Thyroid gland (tissue), 4 donors: Measurements from ENCODE around the gene CCR1. TPM values are rescaled to one million over a fixed set of nuclear protein-coding genes. Genes with fewer than 3 reads are reported as not detected.

Experiments
- DNase-seq, 2 donors: peaks; one replicate each; pipeline ENCODE4 v3.0.0-alpha.2; 2019
- H3K27ac ChIP-seq, 3 donors: fragments of 200-600 bp; sonication (generic); 1 replicate in 2 of 3; 2 replicates in 1 of 3; pipeline ENCODE4 v1.5.1; 2016 to 2019; ENCODE audit warnings: mild to moderate bottlenecking in 1 of 3, moderate library complexity in 1 of 3
- H3K27me3 ChIP-seq: fragments of 200-600 bp; sonication (generic); one replicate; pipeline ENCODE4 v1.5.1; 2019
- H3K36me3 ChIP-seq, 2 donors: fragments of 200-600 bp; sonication (generic); one replicate each; pipeline ENCODE4 v1.5.1; 2016 to 2019
- H3K4me1 ChIP-seq, 2 donors: fragments of 200-600 bp; sonication (generic); one replicate each; pipeline ENCODE4 v1.5.1; 2017 to 2019
- H3K4me3 ChIP-seq, 3 donors: fragments of 200-600 bp; sonication (generic); replicated peaks in 1 of 3; 1 replicate in 2 of 3; 2 replicates in 1 of 3; pipeline ENCODE4 v1.5.1; 2016; ENCODE audit warnings: mild to moderate bottlenecking in 1 of 3
- H3K9me3 ChIP-seq: fragments of 200-600 bp; sonication (generic); one replicate; pipeline ENCODE4 v1.5.1; 2017
- POLR2A ChIP-seq, 2 donors: fragments of 450-650 bp; IDR thresholded peaks; one replicate each; pipeline ENCODE4 v1.6.1; 2017; ENCODE audit warnings: antibody characterized with exemption in 2 of 2, mild to moderate bottlenecking in 2 of 2, moderate library complexity in 1 of 2
- WGBS, 2 donors: methylation state at CpG; one replicate each; pipeline ENCODE4 v1.1.5; 2017; 5-methylcytosine and 5-hydroxymethylcytosine counted together
- intact Hi-C: fragments of 100-400 bp; cut with DNase I; formaldehyde crosslinking; loops from one replicate; pipeline ENCODE4 v1.15.1; 2023
- total RNA-seq, 4 donors: library from RNA; depleted of rRNA; stranded (reverse); fragments of >200 nt; gene quantifications; one replicate each; pipeline ENCODE4 v1.2.3, GENCODE V29; 2016
- TF ChIP-seq, protein P1 (sequence below), 6 experiments: fragments of 200-600 bp in 3 of 6; fragments of 450-650 bp in 3 of 6; sonication (generic) in 3 of 6; IDR thresholded peaks; one replicate each; pipeline ENCODE4 v1.5.1; 2016 to 2019; ENCODE audit warnings: antibody characterized with exemption in 6 of 6, mild to moderate bottlenecking in 2 of 6, inconsistent platforms in 1 of 6, moderate library complexity in 1 of 6

Gene CCR1
- total RNA-seq, 4 donors from 2014 or later, result 0.98 to 3.4 (median 2.3) TPM

DNA sequence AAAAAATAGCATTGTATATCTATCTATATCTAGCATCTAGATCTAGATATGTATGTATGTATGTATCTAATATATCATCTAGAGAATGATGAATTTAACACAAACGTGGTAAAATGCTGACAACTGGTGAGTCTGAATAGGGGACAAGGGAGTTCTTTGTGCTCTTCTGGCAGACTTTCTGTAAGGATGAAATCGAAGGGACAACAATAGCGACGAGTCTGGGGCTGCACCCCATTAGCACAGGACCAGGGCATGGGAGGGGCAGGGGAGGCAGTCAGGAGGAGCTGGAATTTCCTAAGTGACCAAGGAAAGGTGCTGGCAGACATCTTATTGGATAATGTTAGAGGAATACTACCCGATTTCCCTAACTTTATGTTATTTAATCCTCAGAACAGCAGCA is 7.9 kb downstream of the CCR1 start:
- H3K36me3 ChIP-seq, result no peaks in the 10 kb centered on the region
- WGBS, 2 donors, result 78 to 80% methylated on average over 5 of the region's 5 CpGs
- DNase-seq, result no peak
- no peaks in the 10 kb centered on the region for H3K9me3 ChIP-seq
- intact Hi-C loops, result no loop called here
- H3K4me1 ChIP-seq, result no peaks in the 10 kb centered on the region
- no peak overlapping the region for H3K4me3 ChIP-seq
- no peak for TF ChIP-seq POLR2A (IDR thresholded peaks at IDR 0.05)
- TF ChIP-seq, protein P1, sequence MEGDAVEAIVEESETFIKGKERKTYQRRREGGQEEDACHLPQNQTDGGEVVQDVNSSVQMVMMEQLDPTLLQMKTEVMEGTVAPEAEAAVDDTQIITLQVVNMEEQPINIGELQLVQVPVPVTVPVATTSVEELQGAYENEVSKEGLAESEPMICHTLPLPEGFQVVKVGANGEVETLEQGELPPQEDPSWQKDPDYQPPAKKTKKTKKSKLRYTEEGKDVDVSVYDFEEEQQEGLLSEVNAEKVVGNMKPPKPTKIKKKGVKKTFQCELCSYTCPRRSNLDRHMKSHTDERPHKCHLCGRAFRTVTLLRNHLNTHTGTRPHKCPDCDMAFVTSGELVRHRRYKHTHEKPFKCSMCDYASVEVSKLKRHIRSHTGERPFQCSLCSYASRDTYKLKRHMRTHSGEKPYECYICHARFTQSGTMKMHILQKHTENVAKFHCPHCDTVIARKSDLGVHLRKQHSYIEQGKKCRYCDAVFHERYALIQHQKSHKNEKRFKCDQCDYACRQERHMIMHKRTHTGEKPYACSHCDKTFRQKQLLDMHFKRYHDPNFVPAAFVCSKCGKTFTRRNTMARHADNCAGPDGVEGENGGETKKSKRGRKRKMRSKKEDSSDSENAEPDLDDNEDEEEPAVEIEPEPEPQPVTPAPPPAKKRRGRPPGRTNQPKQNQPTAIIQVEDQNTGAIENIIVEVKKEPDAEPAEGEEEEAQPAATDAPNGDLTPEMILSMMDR (IDR thresholded peaks at IDR 0.05), result no peak
- no peaks in the 10 kb centered on the region for H3K27me3 ChIP-seq
- no peak overlapping the region for H3K27ac ChIP-seq

DNA sequence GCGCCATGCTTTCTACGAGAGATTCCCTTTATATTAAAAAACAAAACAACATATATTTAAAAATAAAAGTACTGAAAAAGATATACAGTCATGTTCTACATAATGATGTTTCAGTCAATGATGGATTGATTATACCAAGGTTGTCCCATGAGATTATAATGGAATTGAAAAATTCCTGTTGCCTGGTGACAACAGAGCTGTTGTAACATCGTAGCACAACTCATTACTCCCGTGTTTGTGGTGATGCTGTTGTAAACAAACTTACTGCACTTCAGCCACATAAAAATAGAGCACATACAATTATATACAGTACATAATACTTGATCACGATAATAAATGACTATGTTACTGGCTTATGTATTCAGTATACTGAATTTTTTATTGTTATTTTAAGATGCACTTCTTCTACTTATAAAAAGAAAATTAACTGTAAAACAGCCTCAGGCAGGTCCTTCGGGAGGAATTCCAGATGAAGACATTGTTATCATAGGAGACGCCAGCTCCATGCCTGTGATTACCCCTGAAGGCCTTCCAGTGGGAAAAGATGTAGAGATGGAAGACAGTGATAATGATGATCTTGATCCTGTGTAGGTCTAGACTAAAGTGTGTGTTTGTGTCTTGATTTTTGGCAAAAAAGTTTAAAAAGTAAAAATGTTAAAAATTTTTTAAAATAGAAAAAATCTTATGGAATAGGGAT is 11.7 kb downstream of the CCR1 start:
- Histone ChIP-seq H3K27ac (no peak overlapping the region), H3K4me1 (no peaks in the 10 kb centered on the region), H3K9me3 (no peaks in the 10 kb centered on the region), H3K27me3 (no peaks in the 10 kb centered on the region), H3K4me3 (no peak overlapping the region), H3K36me3 (no peaks in the 10 kb centered on the region)
- no peak for DNase-seq
- 81 to 87% methylated on average over 7 of the region's 7 CpGs for WGBS, 2 donors
- TF ChIP-seq POLR2A (IDR thresholded peaks at IDR 0.05), result no peak
- TF ChIP-seq, protein P1 (IDR thresholded peaks at IDR 0.05), result no peak
- intact Hi-C loops, result no loop called here

DNA sequence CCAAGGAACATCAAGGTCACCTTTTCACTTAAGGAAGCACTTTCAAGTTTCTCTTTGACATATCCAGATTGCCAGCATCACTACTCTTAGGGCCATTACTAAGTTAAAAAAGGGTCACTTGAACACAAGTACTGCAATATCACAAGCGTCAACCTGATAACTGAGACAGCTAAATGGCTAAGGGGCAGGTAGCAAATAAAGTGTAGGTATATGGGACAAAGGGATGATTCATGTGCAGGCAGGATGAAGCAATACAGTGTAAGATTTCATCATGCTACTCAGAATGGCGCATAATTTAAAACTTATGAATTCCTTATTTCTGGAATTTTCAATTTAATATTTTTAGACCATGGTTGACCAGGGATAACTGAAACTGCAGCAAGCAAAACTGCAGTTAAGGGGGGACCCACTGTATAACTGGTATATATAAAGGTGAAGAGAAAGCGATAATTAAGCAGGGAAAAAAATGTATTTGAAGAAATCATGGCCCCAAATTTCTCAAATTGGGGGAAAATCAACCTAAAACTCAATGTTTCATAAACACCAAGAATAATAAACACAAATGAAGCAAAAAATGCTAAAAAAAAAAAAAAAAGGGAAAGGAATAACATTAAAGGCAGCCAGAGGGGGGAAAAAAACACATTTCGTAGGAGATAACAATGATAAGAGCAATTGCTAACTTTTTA is 13.1 kb downstream of the CCR1 start:
- H3K9me3 ChIP-seq, result no peaks in the 10 kb centered on the region
- no peak for DNase-seq
- TF ChIP-seq, protein P1 (IDR thresholded peaks at IDR 0.05), result no peak
- TF ChIP-seq POLR2A (IDR thresholded peaks at IDR 0.05), result no peak
- H3K4me1 ChIP-seq, result no peaks in the 10 kb centered on the region
- H3K27ac ChIP-seq, result no peak overlapping the region
- WGBS, 2 donors, result 87 to 91% methylated on average over 4 of the region's 4 CpGs
- no peaks in the 10 kb centered on the region for H3K36me3 ChIP-seq
- no peaks in the 10 kb centered on the region for H3K27me3 ChIP-seq
- H3K4me3 ChIP-seq, result no peak overlapping the region
- intact Hi-C loops, result no loop called here

DNA sequence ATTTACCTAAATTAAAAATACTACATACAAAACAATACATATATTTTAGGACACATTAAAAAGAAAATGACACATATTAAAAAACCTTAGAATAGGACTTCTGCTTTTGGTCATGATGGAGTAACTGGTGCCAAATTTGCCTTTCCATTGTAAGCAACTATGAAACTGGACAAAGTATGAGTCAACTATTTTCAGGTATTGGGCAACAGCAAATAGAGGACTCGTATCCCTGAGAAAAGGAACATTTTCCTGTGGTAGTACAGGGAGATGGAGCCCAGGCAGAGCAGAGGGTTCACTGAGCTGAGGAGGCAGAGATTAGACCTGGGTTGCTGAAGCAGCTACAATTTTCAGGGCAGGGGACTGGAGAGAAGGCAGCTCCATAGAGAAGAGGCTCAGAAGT is 14.7 kb downstream of the CCR1 start:
- DNase-seq, result no peak
- intact Hi-C loops, result no loop called here
- Histone ChIP-seq H3K36me3 (no peaks in the 10 kb centered on the region), H3K27ac (no peak overlapping the region), H3K27me3 (no peaks in the 10 kb centered on the region), H3K9me3 (no peaks in the 10 kb centered on the region), H3K4me1 (no peaks in the 10 kb centered on the region), H3K4me3 (no peak overlapping the region)
- no peak for TF ChIP-seq POLR2A (IDR thresholded peaks at IDR 0.05)
- TF ChIP-seq, protein P1 (IDR thresholded peaks at IDR 0.05), result no peak
- WGBS, 2 donors, result 84 to 88% methylated on average over 1 of the region's 1 CpG

DNA sequence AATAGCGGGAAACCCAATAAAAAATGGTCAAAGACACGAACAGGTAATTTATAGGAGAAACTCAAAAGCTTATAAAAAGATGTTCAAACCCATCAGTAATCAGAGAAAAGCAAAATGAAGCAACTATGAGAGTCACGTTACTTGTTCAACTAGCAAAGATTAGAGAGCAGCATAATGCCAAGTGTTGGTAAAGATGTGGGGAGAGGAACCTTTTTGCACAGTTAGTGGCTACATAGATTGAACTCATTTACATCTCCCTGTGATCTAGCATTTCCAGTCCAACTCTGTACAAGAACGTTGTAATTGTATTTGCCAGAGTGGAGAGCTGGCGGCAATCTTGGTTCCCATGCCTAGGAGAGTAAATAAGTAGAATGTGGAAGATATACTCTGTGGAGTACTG is 15.2 kb downstream of the CCR1 start:
- Histone ChIP-seq H3K4me3 (no peak overlapping the region), H3K27me3 (no peaks in the 10 kb centered on the region), H3K36me3 (no peaks in the 10 kb centered on the region), H3K27ac (no peak overlapping the region), H3K9me3 (no peaks in the 10 kb centered on the region), H3K4me1 (no peaks in the 10 kb centered on the region)
- intact Hi-C loops, result no loop called here
- DNase-seq, result no peak
- 81 to 88% methylated on average over 5 of the region's 5 CpGs for WGBS, 2 donors
- TF ChIP-seq, protein P1 (IDR thresholded peaks at IDR 0.05), result no peak
- no peak for TF ChIP-seq POLR2A (IDR thresholded peaks at IDR 0.05)
